Parathyroid adenoma (tissue), 2 donors: Measurements from ENCODE around the gene MTX1.

Experiments used
- H2AFZ ChIP-seq: fragments of 300-600 bp; sonication (generic); one replicate; pipeline ENCODE4 v1.7.0; 2017; ENCODE audit warnings: antibody characterized with exemption, mild to moderate bottlenecking
- H3K27ac ChIP-seq: fragments of 300-600 bp; sonication (generic); one replicate; pipeline ENCODE4 v1.7.0; 2017
- H3K27me3 ChIP-seq: fragments of 300-600 bp; sonication (generic); one replicate; pipeline ENCODE4 v1.7.0; 2017; ENCODE audit warnings: low read length; ENCODE audit not compliant: control insufficient read depth, insufficient read depth
- H3K36me3 ChIP-seq: fragments of 300-600 bp; sonication (generic); one replicate; pipeline ENCODE4 v1.7.0; 2017; ENCODE audit warnings: low read length; ENCODE audit not compliant: control insufficient read depth, insufficient read depth
- H3K4me1 ChIP-seq: fragments of 300-600 bp; sonication (generic); one replicate; pipeline ENCODE4 v1.7.0; 2017; ENCODE audit warnings: control low read depth
- H3K4me2 ChIP-seq: fragments of 300-600 bp; sonication (generic); one replicate; pipeline ENCODE4 v1.7.0; 2017; ENCODE audit warnings: low read length
- H3K4me3 ChIP-seq: fragments of 300-600 bp; sonication (generic); one replicate; pipeline ENCODE4 v1.7.0; 2017; ENCODE audit warnings: low read depth, low read length
- H3K79me2 ChIP-seq: fragments of 300-600 bp; sonication (generic); one replicate; pipeline ENCODE4 v1.7.0; 2017; ENCODE audit warnings: control low read depth
- H3K9ac ChIP-seq: fragments of 300-600 bp; sonication (generic); one replicate; pipeline ENCODE4 v1.7.0; 2017; ENCODE audit warnings: mild to moderate bottlenecking
- H3K9me3 ChIP-seq: fragments of 300-600 bp; sonication (generic); one replicate; pipeline ENCODE4 v1.7.0; 2017; ENCODE audit warnings: low read length; ENCODE audit not compliant: control insufficient read depth
- CTCF ChIP-seq: fragments of 300-600 bp; sonication (generic); IDR thresholded peaks from one replicate; pipeline ENCODE4 v1.7.0; 2017; ENCODE audit warnings: antibody characterized with exemption, mild to moderate bottlenecking
- donor health status: primary hyperparathyroidism.

MTX1 gene

GRCh38 chr1:155175927-155176371, 32.5 kb upstream of the MTX1 start:
- H3K36me3 ChIP-seq = no peaks in the 10 kb centered on the region
- H3K79me2 ChIP-seq = no peaks in the 10 kb centered on the region
- H3K9me3 ChIP-seq = no peaks in the 10 kb centered on the region
- no peak overlapping the region for H3K4me3 ChIP-seq
- H3K4me1 ChIP-seq = no peaks in the 10 kb centered on the region
- H3K4me2 ChIP-seq = no peak overlapping the region
- no peaks in the 10 kb centered on the region for H3K27me3 ChIP-seq
- no peak for TF ChIP-seq CTCF
- no peak overlapping the region for H3K27ac ChIP-seq
- no peak overlapping the region for H3K9ac ChIP-seq
- no peak overlapping the region for H2AFZ ChIP-seq

- no peak overlapping the region for H3K4me2 ChIP-seq
- H3K4me1 ChIP-seq = no peaks in the 10 kb centered on the region
- H3K79me2 ChIP-seq = no peaks in the 10 kb centered on the region
- peak; percentile 74 for TF ChIP-seq CTCF
- no peak overlapping the region for H3K9ac ChIP-seq
- H2AFZ ChIP-seq = no peak overlapping the region
- H3K36me3 ChIP-seq = no peaks in the 10 kb centered on the region
- no peak overlapping the region for H3K27ac ChIP-seq
- H3K4me3 ChIP-seq = no peak overlapping the region
- H3K27me3 ChIP-seq = no peaks in the 10 kb centered on the region
- no peaks in the 10 kb centered on the region for H3K9me3 ChIP-seq
These were observed 31.9 kb upstream of the MTX1 start for GRCh38 chr1:155176544-155177071.

DNA sequence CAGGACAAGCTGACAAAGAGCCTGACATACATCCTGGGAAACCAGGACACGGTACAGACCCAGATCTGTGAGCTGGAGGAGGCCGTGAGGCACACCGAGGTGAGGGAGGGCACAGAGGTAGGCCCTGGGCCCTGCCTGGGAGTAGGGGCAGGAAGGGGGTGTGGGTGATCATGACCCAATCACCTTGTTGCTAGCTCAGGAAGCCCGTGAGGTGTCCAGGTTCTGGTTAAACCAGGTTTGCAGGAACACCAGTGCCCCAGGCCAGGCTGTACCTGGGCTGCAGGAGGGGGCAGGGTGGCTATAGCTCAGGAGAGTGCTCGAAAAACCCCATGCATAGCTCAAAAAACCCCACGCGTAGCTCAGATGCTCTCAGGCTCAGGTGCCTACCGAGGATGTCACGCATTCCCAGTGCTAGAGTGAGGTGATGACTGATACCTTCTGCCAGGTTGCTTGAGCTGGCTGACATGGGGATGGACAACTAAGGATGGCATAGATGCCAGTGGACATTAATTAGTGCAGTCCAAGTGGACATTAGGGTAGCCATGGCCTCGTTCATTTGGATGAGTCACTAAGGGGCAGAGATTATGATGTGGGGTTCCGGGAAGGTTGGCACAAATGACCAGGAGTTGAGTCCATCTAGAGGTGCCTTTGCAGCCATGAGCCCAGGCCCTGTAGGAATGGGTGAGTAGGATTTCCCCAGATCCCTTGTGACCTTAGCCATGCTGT, 31.1 kb upstream of the MTX1 start:
- H3K27ac ChIP-seq = no peak overlapping the region

DNA sequence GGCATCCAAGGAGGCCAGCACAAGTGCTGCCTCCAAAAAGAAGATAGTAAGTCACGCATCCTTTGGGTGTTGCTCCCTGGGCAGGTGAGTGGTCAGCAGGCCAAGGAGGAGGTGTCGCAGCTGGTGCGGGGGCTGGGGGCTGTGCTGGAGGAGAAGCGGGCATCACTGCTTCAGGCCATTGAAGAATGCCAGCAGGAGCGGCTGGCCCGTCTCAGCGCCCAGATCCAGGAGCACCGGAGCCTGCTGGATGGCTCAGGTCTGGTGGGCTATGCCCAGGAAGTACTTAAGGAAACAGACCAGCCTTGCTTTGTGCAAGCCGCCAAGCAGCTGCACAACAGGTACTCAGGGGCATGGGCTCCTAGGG, 30.6 kb upstream of the MTX1 start:
- Histone ChIP-seq H3K27ac (no peak overlapping the region), H3K9ac (no peak overlapping the region)

More for the DNA sequence above, 31.1 kb upstream of the MTX1 start:
- H3K27me3 ChIP-seq = no peaks in the 10 kb centered on the region
- no peak overlapping the region for H2AFZ ChIP-seq
- no peaks in the 10 kb centered on the region for H3K36me3 ChIP-seq
- TF ChIP-seq CTCF = no peak
- H3K4me1 ChIP-seq = no peaks in the 10 kb centered on the region
- H3K9me3 ChIP-seq = no peaks in the 10 kb centered on the region
- no peaks in the 10 kb centered on the region for H3K79me2 ChIP-seq
- H3K4me3 ChIP-seq = no peak overlapping the region
- H3K4me2 ChIP-seq = no peak overlapping the region
- no peak overlapping the region for H3K9ac ChIP-seq

More for the DNA sequence above, 30.6 kb upstream of the MTX1 start:
- Histone ChIP-seq H3K4me2 (no peak overlapping the region), H3K4me1 (no peaks in the 10 kb centered on the region), H3K4me3 (no peak overlapping the region), H3K79me2 (no peaks in the 10 kb centered on the region), H2AFZ (no peak overlapping the region), H3K36me3 (no peaks in the 10 kb centered on the region), H3K9me3 (no peaks in the 10 kb centered on the region), H3K27me3 (no peaks in the 10 kb centered on the region)
- no peak for TF ChIP-seq CTCF
